GM10248 (cell line): ENCODE results near the gene ADRB2.
"Not testable (repeated sequence)": the region's sequence is repeated elsewhere in the genome, so short reads cannot be mapped to it uniquely, and the experiment has no call there.

Experiments
- CTCF ChIA-PET: fragments of 300-600 bp; sonication (Branson Sonifier 250); formaldehyde crosslinking; extraction: SDS; loops from one replicate; lab custom pipeline; 2021; ENCODE audit warnings: antibody characterized with exemption; lab: Yijun Ruan, JAX
- POLR2A ChIA-PET: fragments of 350-650 bp; sonication (Branson Sonifier 250); formaldehyde crosslinking; extraction: SDS; loops from one replicate; lab custom pipeline; 2020; ENCODE audit warnings: antibody characterized with exemption; lab: Yijun Ruan, JAX
- DNase-seq: peaks from one replicate; pipeline ENCODE4 v3.0.0; 2012; ENCODE audit errors: extremely low spot score
- CTCF ChIP-seq: IDR thresholded peaks from 2 replicates; pipeline ENCODE4 v1.5.1; 2012; ENCODE audit warnings: mild to moderate bottlenecking, low read depth; ENCODE audit errors: extremely low read depth, missing control alignments, control extremely low read depth

ADRB2 gene

DNA sequence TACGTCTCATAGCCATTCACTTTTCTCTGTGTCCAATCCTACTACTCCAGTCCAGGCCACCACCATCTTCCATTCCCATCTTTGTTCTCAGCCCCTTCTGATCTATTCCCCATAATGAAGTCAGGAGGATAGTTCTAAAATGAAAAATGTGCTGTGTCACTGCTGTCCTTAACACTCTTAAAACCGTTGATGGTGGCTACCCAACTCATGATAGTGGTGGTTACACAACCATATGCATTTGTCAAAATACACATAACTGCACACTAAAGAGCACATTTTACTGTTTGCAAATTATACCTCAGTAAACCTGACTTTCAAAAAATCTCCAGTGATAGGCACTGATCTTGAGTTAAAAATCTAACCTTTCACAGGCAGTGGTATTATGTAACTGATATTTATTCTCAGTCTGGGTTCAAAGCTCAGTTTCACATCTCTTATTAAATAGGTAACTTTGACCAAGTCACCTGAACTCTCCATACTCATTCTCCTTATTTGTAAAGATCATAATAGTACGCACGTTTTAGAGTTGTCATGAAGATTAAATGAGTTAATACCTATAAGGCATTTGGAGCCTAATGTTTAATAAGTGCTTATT, 24.6 kb upstream of the ADRB2 start:
- no peak for DNase-seq
- ChIA-PET POLR2A (no interaction called here), CTCF (interaction anchor here (1.0 kb wide), 1 partner anchor 10 kb away, joined by 4 read pairs; no protein-coding TSS in a partner anchor)
- no peak for TF ChIP-seq CTCF

DNA sequence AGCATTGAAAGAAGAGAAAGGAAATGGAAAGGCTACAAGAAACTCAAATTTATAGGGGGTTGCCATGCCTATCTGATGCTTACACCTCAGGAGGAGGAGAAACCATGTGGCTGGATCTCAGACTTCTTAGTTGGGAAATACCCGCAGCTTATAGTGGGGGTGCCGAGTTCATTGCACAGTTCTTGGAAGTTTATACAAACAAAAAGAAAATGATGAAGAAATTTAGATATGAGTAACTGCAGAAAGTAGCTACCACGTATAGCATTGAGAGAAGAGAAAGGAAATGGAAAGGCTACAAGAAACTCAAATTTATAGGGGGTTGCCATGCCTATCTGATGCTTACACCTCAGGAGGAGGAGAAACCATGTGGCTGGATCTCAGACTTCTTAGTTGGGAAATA, 23.0 kb upstream of the ADRB2 start:
- DNase-seq, POLR2A ChIA-PET: not testable (repeated sequence)
- CTCF ChIA-PET: interaction anchor here (0.9 to 2.6 kb wide), 5 partner anchors 9 to 231 kb away, joined by 3 to 14 read pairs (median 7); no protein-coding TSS in a partner anchor

DNA sequence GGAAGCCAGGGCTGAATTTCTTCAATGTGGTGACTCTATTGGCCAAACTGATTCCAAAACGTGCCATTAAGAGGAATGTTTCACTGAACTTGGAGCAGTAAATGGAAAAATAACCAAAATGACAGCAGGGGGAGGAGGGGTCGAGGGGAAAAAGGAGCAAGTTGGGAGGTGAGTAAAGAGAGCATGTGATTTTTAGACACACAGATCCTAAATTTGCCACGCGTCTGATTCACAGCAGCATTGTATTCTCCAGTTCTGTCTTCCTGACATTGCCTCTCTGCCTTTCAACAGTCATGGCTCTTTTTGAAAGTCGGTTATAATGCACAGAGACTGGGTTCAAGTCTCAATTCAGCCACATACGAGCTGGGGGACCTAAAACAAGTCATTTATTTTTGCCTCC, 22.0 kb upstream of the ADRB2 start:
- ChIA-PET CTCF (interaction anchor here (1.1 to 2.6 kb wide), 6 partner anchors 10 to 230 kb away, joined by 3 to 14 read pairs (median 6); no protein-coding TSS in a partner anchor), POLR2A (no interaction called here)
- no peak for TF ChIP-seq CTCF

GRCh38 chr5:148805326-148806290, 20.8 kb upstream of the ADRB2 start:
- CTCF ChIA-PET: interaction anchor here (0.7 to 2.6 kb wide), 7 partner anchors 11 to 64 kb away, joined by 3 to 14 read pairs (median 3); partner anchors contain the start of gene ADRB2
- DNase-seq: peak; percentile 30
- no peak for TF ChIP-seq CTCF
- POLR2A ChIA-PET: no interaction called here

More for the DNA sequence above, 22.0 kb upstream of the ADRB2 start:
- no peak for DNase-seq

DNA sequence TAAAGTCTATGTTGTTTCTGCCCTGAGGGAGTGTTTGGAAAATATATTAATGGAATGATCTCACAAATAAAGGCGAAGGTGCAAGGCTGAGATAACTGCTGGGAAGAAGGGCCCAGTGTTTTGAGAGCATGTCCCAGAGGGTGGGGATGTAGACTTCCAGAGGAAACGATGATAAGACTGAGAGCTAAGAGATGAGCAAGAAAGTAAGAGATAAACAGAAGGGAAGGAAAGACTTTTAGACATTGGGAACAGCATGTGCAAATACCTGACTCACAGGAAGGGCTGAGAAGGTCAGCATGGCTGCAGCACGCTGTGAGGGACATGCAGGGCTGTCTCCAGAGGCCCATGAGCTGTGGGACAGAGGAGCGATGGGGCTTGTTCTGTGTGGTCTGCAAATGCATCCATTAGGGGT, 19.9 kb upstream of the ADRB2 start:
- ChIA-PET POLR2A (no interaction called here), CTCF (interaction anchor here (0.7 to 1.3 kb wide), 4 partner anchors 8 to 17 kb away, joined by 3 to 4 read pairs (median 4); no protein-coding TSS in a partner anchor)
- no peak for TF ChIP-seq CTCF
- no peak for DNase-seq

- DNase-seq: no peak
- ChIA-PET POLR2A (no interaction called here), CTCF (interaction anchor here (1.3 kb wide), 2 partner anchors 10 to 16 kb away, joined by 4 read pairs; no protein-coding TSS in a partner anchor)
- no peak for TF ChIP-seq CTCF
Observed at GRCh38 chr5:148807851-148808250, 18.6 kb upstream of the ADRB2 start.
